Endothelial cell of umbilical vein (primary cell): ENCODE data around the gene ASTE1. TPM values are rescaled to one million over a fixed set of nuclear protein-coding genes. Genes with fewer than 3 reads are reported as not detected.

Source experiments
- BruUV-seq: library from RNA; stranded (reverse); fragments of 400-500 nt; replicated peaks from 2 replicates; lab custom pipeline; 2021; lab: Mats Ljungman, UMichigan
- CTCF ChIA-PET: fragments of 300-600, 350-600 bp; sonication (Branson Sonifier 250); formaldehyde crosslinking; loops from one replicate; lab custom pipeline; 2021; ENCODE audit warnings: antibody characterized with exemption, inconsistent platforms; lab: Charles Lee
- POLR2A ChIA-PET: fragments of 300-600, 350-600 bp; sonication (Branson Sonifier 250); formaldehyde crosslinking; loops from one replicate; lab custom pipeline; 2021; ENCODE audit warnings: antibody characterized with exemption, inconsistent platforms; lab: Charles Lee
- DNase-seq: peaks from one replicate; pipeline ENCODE4 v3.0.0-alpha.2; 2011; ENCODE audit warnings: low read depth, low spot score
- FAIRE-seq: peaks from 2 replicates; lab custom pipeline; 2011; peaks lifted over from hg19 to GRCh38; lab: Jason Lieb, UNC
- H2AFZ ChIP-seq: 2 replicates; pipeline ENCODE4 v1.6.0; 2012; ENCODE audit warnings: low read depth, low read length, control low read depth, inconsistent platforms
- H3K27ac ChIP-seq: 2 replicates; pipeline ENCODE4 v1.5.1; 2011; ENCODE audit warnings: low read depth, mild to moderate bottlenecking, control low read depth, low read length, moderate library complexity; ENCODE audit not compliant: insufficient read depth
- H3K27me3 ChIP-seq, 2 experiments: 2 replicates each; pipeline versions ENCODE4 v1.6.0 to v1.6.1; 2011; ENCODE audit warnings: low read length in 2 of 2, mixed read lengths in 1 of 2; ENCODE audit not compliant: control insufficient read depth in 2 of 2, insufficient read depth in 2 of 2
- H3K36me3 ChIP-seq, 2 experiments: 2 replicates in 1 of 2; 3 replicates in 1 of 2; pipeline ENCODE4 v1.5.1; 2011; ENCODE audit warnings: low read length in 2 of 2, mild to moderate bottlenecking in 1 of 2, moderate library complexity in 1 of 2; ENCODE audit not compliant: control insufficient read depth in 2 of 2, insufficient read depth in 2 of 2; ENCODE audit errors: extremely low read depth in 1 of 2
- H3K4me1 ChIP-seq: 3 replicates; pipeline ENCODE4 v1.5.1; 2011; ENCODE audit warnings: mild to moderate bottlenecking, low read length; ENCODE audit not compliant: control insufficient read depth, insufficient read depth; ENCODE audit errors: extremely low read depth
- H3K4me2 ChIP-seq: 2 replicates; pipeline ENCODE4 v1.6.1; 2011; ENCODE audit warnings: low read length, control low read depth, mixed read lengths; ENCODE audit not compliant: insufficient read depth
- H3K4me3 ChIP-seq, 3 experiments: fragments of 200-600 bp in 1 of 3; sonication (generic), shearing (Covaris generic) in 1 of 3; replicated peaks in 1 of 3; 2 replicates each; pipeline ENCODE4 v1.5.1; 2011 to 2016; ENCODE audit warnings: control low read depth in 3 of 3, low read length in 3 of 3, mild to moderate bottlenecking in 2 of 3, inconsistent platforms in 1 of 3, low read depth in 1 of 3, moderate library complexity in 1 of 3; ENCODE audit not compliant: insufficient read depth in 1 of 3
- H3K79me2 ChIP-seq: 2 replicates; pipeline ENCODE4 v1.6.0; 2012; ENCODE audit warnings: low read length, inconsistent platforms; ENCODE audit not compliant: control insufficient read depth, insufficient read depth
- H3K9ac ChIP-seq: replicated peaks from 2 replicates; pipeline ENCODE3; 2011; ENCODE audit warnings: low read length, control low read depth; ENCODE audit not compliant: insufficient read depth; ENCODE audit errors: extremely low read depth
- H3K9me1 ChIP-seq: replicated peaks from 3 replicates; pipeline ENCODE4 v1.6.0; 2011; ENCODE audit warnings: mild to moderate bottlenecking, low read length; ENCODE audit not compliant: control insufficient read depth, insufficient read depth; ENCODE audit errors: extremely low read depth
- H3K9me3 ChIP-seq: replicated peaks from 2 replicates; pipeline ENCODE4 v1.5.1; 2012; ENCODE audit warnings: low read length, inconsistent platforms; ENCODE audit not compliant: control insufficient read depth, insufficient read depth
- H4K20me1 ChIP-seq: replicated peaks from 2 replicates; pipeline ENCODE3; 2011; ENCODE audit warnings: mild to moderate bottlenecking, low read length; ENCODE audit not compliant: control insufficient read depth, insufficient read depth; ENCODE audit errors: extremely low read depth
- CTCF ChIP-seq, 2 donors: IDR thresholded peaks; 1 replicate in 1 of 2; 2 replicates in 1 of 2; pipeline ENCODE4 v1.5.1; 2011; ENCODE audit warnings: low read length in 2 of 2, mild to moderate bottlenecking in 2 of 2, moderate library complexity in 2 of 2, control low read depth in 1 of 2, inconsistent platforms in 1 of 2, low read depth in 1 of 2; ENCODE audit not compliant: insufficient read depth in 1 of 2; ENCODE audit errors: extremely low read depth in 1 of 2
- EZH2 ChIP-seq: IDR thresholded peaks from 2 replicates; pipeline ENCODE4 v1.6.1; 2012; ENCODE audit warnings: borderline replicate concordance, low read depth, mild to moderate bottlenecking, moderate library complexity, low read length, inconsistent platforms; ENCODE audit not compliant: severe bottlenecking
- FOS ChIP-seq: IDR thresholded peaks from 2 replicates; pipeline ENCODE4 v1.6.1; 2011; ENCODE audit warnings: mild to moderate bottlenecking, low read length, moderate library complexity, borderline replicate concordance; ENCODE audit not compliant: insufficient read depth
- GATA2 ChIP-seq: IDR thresholded peaks from 2 replicates; pipeline ENCODE4 v1.7.0; 2011; ENCODE audit warnings: low read depth, mild to moderate bottlenecking, moderate library complexity, mixed read lengths, low read length; ENCODE audit not compliant: insufficient read length, insufficient read depth
- JUN ChIP-seq: IDR thresholded peaks from 2 replicates; pipeline ENCODE4 v1.6.1; 2011; ENCODE audit warnings: borderline replicate concordance, low read depth; ENCODE audit not compliant: insufficient read length, insufficient read depth
- MAX ChIP-seq: IDR thresholded peaks from 2 replicates; pipeline ENCODE4 v1.6.1; 2011; ENCODE audit not compliant: insufficient read depth, insufficient read length
- MYC ChIP-seq: IDR thresholded peaks from one replicate; pipeline ENCODE4 v1.6.1; 2011; ENCODE audit warnings: mild to moderate bottlenecking, low read depth, low read length
- POLR2A ChIP-seq: IDR thresholded peaks from 2 replicates; pipeline ENCODE4 v1.6.1; 2012; ENCODE audit warnings: low read depth, mild to moderate bottlenecking, control low read depth, low read length
- POLR2AphosphoS5 ChIP-seq: IDR thresholded peaks from 2 replicates; pipeline ENCODE4 v1.6.1; 2012; ENCODE audit warnings: low read depth, mild to moderate bottlenecking, control low read depth, low read length, moderate library complexity; ENCODE audit not compliant: insufficient read depth
- dilution Hi-C: fragments of 300-500 bp; cut with MboI; formaldehyde crosslinking; loops from one replicate; pipeline ENCODE4 v1.15.0; 2019; ENCODE audit warnings: low sequenced_read_pairs; ENCODE audit not compliant: extremely low pct_ligation_motif_present
- intact Hi-C: fragments of 100-400 bp; cut with micrococcal nuclease; formaldehyde crosslinking; loops from one replicate; pipeline ENCODE4 v1.10.0; 2022
- polyA plus RNA-seq, 4 experiments: library from polyadenylated mRNA; depleted of rRNA in 3 of 4; stranded (reverse) in 3 of 4; unstranded in 1 of 4; fragments of >200 nt; gene quantifications; 2 replicates each; pipeline versions ENCODE4 v1.2.1 to v1.2.3, GENCODE V29; 2011 to 2012; ENCODE audit warnings: missing spikeins in 1 of 4
- total RNA-seq: library from RNA; stranded (reverse); gene quantifications from 2 replicates; pipeline ENCODE4 v1.2.3, GENCODE V29; 2021

ASTE1 gene
- total and polyA plus RNA-seq, 2 donors (not counting 3 experiments of a cell fraction or from before 2014, with no cell fraction given): 4.1 to 6.7 TPM

GRCh38 chr3:131048030-131048429, 21.4 kb upstream of the ASTE1 start:
- intact Hi-C loops (no loop called here), dilution Hi-C loops (no loop called here)
- H3K27ac ChIP-seq: no peak overlapping the region
- no peaks in the 10 kb centered on the region for H3K9me3 ChIP-seq
- ChIA-PET POLR2A (no interaction called here), CTCF (interaction anchor here (1.1 to 1.7 kb wide), 3 partner anchors 11 to 982 kb away, joined by 3 to 5 read pairs (median 3); no protein-coding TSS in a partner anchor)
- H3K9me1 ChIP-seq: no peaks in the 10 kb centered on the region
- H3K79me2 ChIP-seq: no peaks in the 10 kb centered on the region
- DNase-seq: no peak
- no peak for FAIRE-seq
- no peak overlapping the region for H2AFZ ChIP-seq
- BruUV-seq: no TSS peak
- no peaks in the 10 kb centered on the region for H3K36me3 ChIP-seq
- H3K4me2 ChIP-seq: no peak overlapping the region
- H4K20me1 ChIP-seq: no peaks in the 10 kb centered on the region
- no peak for TF ChIP-seq POLR2A
- no peak for TF ChIP-seq CTCF (IDR thresholded peaks at IDR 0.05; ENCODE audit: extremely low read depth in 1 of 2, insufficient read depth in 1 of 2, low read depth in 1 of 2, low read length in 2 of 2)
- TF ChIP-seq FOS: no peak
- no peak for TF ChIP-seq JUN
- no peak for TF ChIP-seq POLR2AphosphoS5
- no peak for TF ChIP-seq MAX
- TF ChIP-seq GATA2: no peak
- TF ChIP-seq EZH2: no peak
- TF ChIP-seq MYC: no peak
- no peak overlapping the region for H3K9ac ChIP-seq
- H3K4me1 ChIP-seq: no peaks in the 10 kb centered on the region
- H3K27me3 ChIP-seq: no peaks in the 10 kb centered on the region
- H3K4me3 ChIP-seq: no peak overlapping the region
